IPS-20b (cell line): ENCODE results near the gene ODAD2.

Experiments
- H3K27ac ChIP-seq: one replicate; pipeline ENCODE4 v1.5.1; 2013; ENCODE audit warnings: low read length
- H3K27me3 ChIP-seq: 2 replicates; pipeline ENCODE4 v1.6.1; 2013; ENCODE audit warnings: mild to moderate bottlenecking, low read length, inconsistent platforms; ENCODE audit not compliant: insufficient read depth
- H3K36me3 ChIP-seq: 2 replicates; pipeline ENCODE4 v1.6.1; 2013; ENCODE audit warnings: low read depth, mild to moderate bottlenecking, inconsistent platforms, low read length, moderate library complexity; ENCODE audit not compliant: insufficient read depth
- H3K4me1 ChIP-seq: 2 replicates; pipeline ENCODE4 v1.6.1; 2013; ENCODE audit warnings: mild to moderate bottlenecking, control low read depth, inconsistent platforms, low read length, moderate library complexity; ENCODE audit not compliant: insufficient read depth
- H3K4me3 ChIP-seq: 2 replicates; pipeline ENCODE4 v1.5.1; 2013; ENCODE audit warnings: mild to moderate bottlenecking, low read length, inconsistent platforms
- H3K9ac ChIP-seq: 2 replicates; pipeline ENCODE4 v1.6.1; 2013; ENCODE audit warnings: low read depth, mild to moderate bottlenecking, inconsistent platforms, low read length, moderate library complexity
- H3K9me3 ChIP-seq: 2 replicates; pipeline ENCODE4 v1.6.1; 2013; ENCODE audit warnings: mild to moderate bottlenecking, low read depth, low read length, inconsistent platforms; ENCODE audit not compliant: insufficient read depth

ODAD2 gene

DNA sequence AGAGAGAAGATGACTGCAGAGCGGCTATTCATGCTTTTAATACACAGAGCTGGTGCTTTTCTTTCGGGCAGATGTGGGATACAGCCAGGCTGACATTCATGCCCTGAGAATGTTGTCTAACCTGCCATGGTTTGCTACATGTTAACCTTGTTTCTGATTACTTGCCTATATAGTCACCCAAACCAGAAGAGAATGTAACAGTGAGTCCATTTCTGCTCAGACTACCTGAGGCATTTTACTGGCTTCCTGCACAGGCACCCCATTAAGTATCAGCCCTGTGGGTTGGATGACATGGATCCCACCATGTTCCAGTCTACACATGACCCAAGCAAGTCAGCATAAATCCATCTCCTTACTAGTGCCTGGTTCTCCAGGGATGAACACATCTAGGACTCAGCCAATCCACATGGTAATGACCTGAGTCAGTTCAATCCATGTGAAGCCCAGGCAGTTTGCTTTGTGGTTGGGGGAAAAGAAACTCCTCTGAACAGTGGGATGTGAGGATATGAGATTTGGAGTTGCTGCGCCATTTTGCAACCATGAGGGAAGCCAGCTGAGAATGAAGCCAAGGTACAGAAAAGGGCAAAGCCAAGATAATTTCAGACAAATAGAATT is 197.6 kb downstream of the ODAD2 start:
- Histone ChIP-seq H3K27ac (no peak overlapping the region), H3K27me3 (no peaks in the 10 kb centered on the region), H3K36me3 (no peaks in the 10 kb centered on the region), H3K9ac (no peak overlapping the region), H3K4me3 (no peak overlapping the region), H3K4me1 (0 out of 2 replicates have a peak, but pooled peaks cover 2% of the 10 kb centered on the region), H3K9me3 (no peaks in the 10 kb centered on the region)

- Histone ChIP-seq H3K4me1 (0 out of 2 replicates have a peak, but pooled peaks cover 2% of the 10 kb centered on the region), H3K27me3 (no peaks in the 10 kb centered on the region), H3K36me3 (no peaks in the 10 kb centered on the region), H3K9ac (no peak overlapping the region), H3K27ac (no peak overlapping the region), H3K9me3 (no peaks in the 10 kb centered on the region), H3K4me3 (no peak overlapping the region)
Observed at GRCh38 chr10:27799046-27799445, 199.8 kb downstream of the ODAD2 start.

GRCh38 chr10:27794157-27794556 is 204.7 kb downstream of the ODAD2 start:
- H3K9ac ChIP-seq, result no peak overlapping the region
- no peaks in the 10 kb centered on the region for H3K27me3 ChIP-seq
- H3K27ac ChIP-seq, result no peak overlapping the region
- H3K4me1 ChIP-seq, result no peaks in the 10 kb centered on the region
- H3K36me3 ChIP-seq, result no peaks in the 10 kb centered on the region
- no peak overlapping the region for H3K4me3 ChIP-seq
- no peaks in the 10 kb centered on the region for H3K9me3 ChIP-seq

- Histone ChIP-seq H3K4me3 (no peak overlapping the region), H3K9ac (no peak overlapping the region), H3K27ac (no peak overlapping the region), H3K36me3 (no peaks in the 10 kb centered on the region), H3K4me1 (peaks cover 5% of the 10 kb centered on the region; the same call in 1 of the 2 replicates), H3K9me3 (no peaks in the 10 kb centered on the region), H3K27me3 (no peaks in the 10 kb centered on the region)
Observed at GRCh38 chr10:27792216-27792615, 206.7 kb downstream of the ODAD2 start.

- peaks cover 5% of the 10 kb centered on the region; the same call in 1 of the 2 replicates for H3K4me1 ChIP-seq
- H3K9ac ChIP-seq, result no peak overlapping the region
- no peaks in the 10 kb centered on the region for H3K27me3 ChIP-seq
- no peak overlapping the region for H3K4me3 ChIP-seq
- H3K36me3 ChIP-seq, result no peaks in the 10 kb centered on the region
- H3K9me3 ChIP-seq, result peaks cover 6% of the 10 kb centered on the region; the same call in 1 of the 2 replicates
- H3K27ac ChIP-seq, result no peak overlapping the region
Observed at GRCh38 chr10:27784272-27784671, 214.6 kb downstream of the ODAD2 start.

DNA sequence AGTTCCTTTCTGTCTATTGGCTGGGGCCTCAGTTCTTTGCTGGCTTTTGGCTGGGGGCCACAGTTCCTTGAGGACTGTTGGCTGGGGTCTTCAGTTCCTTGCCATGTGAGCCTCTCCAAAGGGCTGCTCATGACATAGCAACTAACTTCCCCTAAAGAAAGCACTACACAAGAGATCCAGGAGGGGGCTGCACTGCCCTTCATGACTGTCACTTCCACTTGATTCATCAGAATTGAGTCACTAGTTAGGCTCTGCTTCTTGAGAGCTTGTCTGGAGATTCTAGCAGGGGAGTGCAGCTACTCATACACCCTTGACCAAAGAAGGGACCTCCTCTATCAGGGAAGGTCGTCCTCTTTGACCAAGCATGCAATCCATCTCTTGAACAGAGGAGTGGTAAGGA is 215.2 kb downstream of the ODAD2 start:
- Histone ChIP-seq H3K27ac (no peak overlapping the region), H3K4me3 (no peak overlapping the region), H3K36me3 (no peaks in the 10 kb centered on the region), H3K9me3 (peaks cover 6% of the 10 kb centered on the region; the same call in 1 of the 2 replicates), H3K9ac (no peak overlapping the region), H3K27me3 (no peaks in the 10 kb centered on the region), H3K4me1 (peaks cover 1% of the 10 kb centered on the region; the same call in 1 of the 2 replicates)

DNA sequence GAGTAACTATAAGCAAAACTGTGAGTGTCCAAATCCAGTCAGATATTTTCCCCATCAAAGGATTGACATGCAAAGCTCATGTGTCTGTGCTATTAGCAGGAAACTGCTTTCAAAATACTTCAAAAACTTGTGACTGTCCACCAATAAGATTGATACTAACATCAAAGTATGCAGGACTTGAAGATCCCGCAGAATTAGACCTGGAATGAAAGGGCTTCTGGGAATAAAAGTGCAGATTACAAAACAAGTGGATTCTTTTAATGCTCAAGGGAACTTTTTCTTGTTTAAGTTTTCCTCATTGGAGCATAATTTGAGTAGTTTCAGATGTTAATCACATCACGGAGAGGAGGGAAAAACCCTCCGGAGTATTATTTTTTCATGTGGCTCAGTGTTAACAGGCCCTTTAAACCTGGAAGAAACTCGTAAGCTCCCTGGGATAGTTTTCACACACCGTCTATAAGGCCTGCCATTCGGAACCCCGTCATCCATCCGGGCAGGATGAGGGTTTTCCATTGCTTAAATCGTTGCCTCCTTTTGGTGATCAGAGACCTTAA is 219.3 kb downstream of the ODAD2 start:
- Histone ChIP-seq H3K27me3 (no peaks in the 10 kb centered on the region), H3K27ac (no peak overlapping the region), H3K4me1 (peaks cover 6% of the 10 kb centered on the region), H3K36me3 (no peaks in the 10 kb centered on the region), H3K9me3 (peaks cover 6% of the 10 kb centered on the region; the same call in 1 of the 2 replicates), H3K9ac (no peak overlapping the region), H3K4me3 (no peak overlapping the region)

GRCh38 chr10:27774831-27775230 is 224.0 kb downstream of the ODAD2 start:
- no peak overlapping the region for H3K9ac ChIP-seq
- H3K36me3 ChIP-seq, result no peaks in the 10 kb centered on the region
- H3K9me3 ChIP-seq, result no peaks in the 10 kb centered on the region
- peaks cover 11% of the 10 kb centered on the region for H3K4me1 ChIP-seq
- no peak overlapping the region for H3K27ac ChIP-seq
- H3K4me3 ChIP-seq, result no peak overlapping the region
- H3K27me3 ChIP-seq, result no peaks in the 10 kb centered on the region

DNA sequence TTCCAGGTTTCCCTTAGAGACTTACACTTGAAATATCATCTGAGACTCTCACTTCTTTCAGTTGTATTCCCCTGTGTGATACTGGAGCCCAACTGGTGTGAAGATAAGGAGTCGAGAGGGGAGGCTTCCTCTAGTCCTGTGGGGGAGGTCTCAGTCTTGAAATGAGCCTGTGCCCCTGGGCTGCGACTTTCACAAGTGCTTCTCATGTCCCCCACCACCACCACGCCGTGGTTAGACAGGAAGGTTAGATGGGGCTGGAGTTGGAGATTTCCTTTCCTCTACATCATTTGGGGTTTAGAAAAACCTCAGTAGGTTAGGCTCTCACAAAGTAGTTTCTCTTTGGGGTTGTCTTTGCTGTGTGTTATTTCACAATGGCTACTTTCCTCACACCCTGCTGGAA is 227.6 kb downstream of the ODAD2 start:
- Histone ChIP-seq H3K9me3 (no peaks in the 10 kb centered on the region), H3K27me3 (no peaks in the 10 kb centered on the region), H3K4me3 (no peak overlapping the region), H3K9ac (no peak overlapping the region), H3K27ac (no peak overlapping the region), H3K4me1 (peaks cover 11% of the 10 kb centered on the region), H3K36me3 (no peaks in the 10 kb centered on the region)

DNA sequence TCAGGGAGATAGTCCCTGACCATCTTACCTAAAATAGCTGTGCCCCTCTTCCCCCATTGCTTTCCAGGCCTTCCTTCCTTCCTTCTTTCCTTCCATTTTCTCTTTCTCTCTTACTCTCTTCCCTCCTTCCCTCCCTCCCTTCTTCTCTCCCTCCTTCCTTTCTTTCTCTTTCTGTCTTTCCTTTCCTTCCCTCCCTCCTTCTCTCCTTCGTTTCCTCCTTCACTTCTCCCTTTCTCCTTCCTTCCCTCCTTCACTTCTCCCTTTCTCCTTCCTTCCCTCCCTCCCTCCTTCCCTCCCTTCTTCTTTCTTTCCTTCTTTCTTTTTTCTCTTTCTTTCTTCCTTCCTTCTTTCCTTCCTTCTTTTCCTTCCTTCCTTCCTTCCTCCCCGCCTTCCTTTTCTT is 228.7 kb downstream of the ODAD2 start:
- H3K9ac ChIP-seq, result no peak overlapping the region
- H3K27me3 ChIP-seq, result no peaks in the 10 kb centered on the region
- H3K9me3 ChIP-seq, result no peaks in the 10 kb centered on the region
- peaks cover 11% of the 10 kb centered on the region for H3K4me1 ChIP-seq
- H3K36me3 ChIP-seq, result no peaks in the 10 kb centered on the region
- H3K4me3 ChIP-seq, result no peak overlapping the region
- H3K27ac ChIP-seq, result no peak overlapping the region
